Measurements from ENCODE around the gene ADORA2A. TPM values are rescaled to one million over a fixed set of nuclear protein-coding genes. Genes with fewer than 3 reads are reported as not detected.

ADORA2A gene
- total RNA-seq, 1 experiment from 2014 or later, result 3.5 TPM

- Histone ChIP-seq H3K4ac (ENCODE audit: low read depth, low read length) (no peak overlapping the region), H2AFZ (ENCODE audit: low read length) (no peak overlapping the region), H2BK15ac (ENCODE audit: low read depth, low read length) (no peak overlapping the region), H2BK120ac (ENCODE audit: low read depth, low read length, poor library complexity, severe bottlenecking) (no peak overlapping the region), H2BK12ac (ENCODE audit: insufficient read length, low read depth, low read length) (no peak overlapping the region), H3K23me2 (ENCODE audit: insufficient read length, low read depth, low read length, poor library complexity, severe bottlenecking) (peaks cover 3% of the 10 kb centered on the region), H3K27me3 (ENCODE audit: insufficient read depth, low read length) (no peaks in the 10 kb centered on the region; the same call in 1 of the 2 replicates), H3K79me2 (ENCODE audit: insufficient read depth, low read length) (no peaks in the 10 kb centered on the region), H3K56ac (ENCODE audit: insufficient read length, low read depth, low read length) (no peak overlapping the region), H4K91ac (ENCODE audit: insufficient read length, low read depth, low read length) (no peak overlapping the region), H3K27ac (ENCODE audit: insufficient read length, low read depth, low read length) (no peak overlapping the region), H2BK5ac (ENCODE audit: insufficient read length, low read length) (no peak overlapping the region), H3K9ac (ENCODE audit: extremely low read depth, insufficient read length, low read length) (no peak overlapping the region), H3K79me1 (ENCODE audit: insufficient read depth, low read depth, low read length, poor library complexity, severe bottlenecking) (no peaks in the 10 kb centered on the region), H3K23ac (ENCODE audit: insufficient read length, low read depth, low read length) (no peak overlapping the region), H3K18ac (ENCODE audit: insufficient read length, low read depth, low read length) (no peak overlapping the region), H3K4me1 (ENCODE audit: insufficient read depth, low read length) (no peaks in the 10 kb centered on the region; the same call in 1 of the 2 replicates), H3K14ac (ENCODE audit: insufficient read depth, low read length) (no peak overlapping the region), H3K4me2 (ENCODE audit: insufficient read depth, insufficient read length, low read length) (no peak overlapping the region), H4K8ac (replicated peaks; ENCODE audit: insufficient read length, low read depth, low read length) (no peak overlapping the region), H4K20me1 (ENCODE audit: control insufficient read depth, insufficient read depth, insufficient read length) (no peaks in the 10 kb centered on the region), H3T11ph (ENCODE audit: low read length) (no peak overlapping the region), H2BK20ac (ENCODE audit: low read depth, low read length, poor library complexity, severe bottlenecking) (no peak overlapping the region), H2AK5ac (ENCODE audit: insufficient read length, low read length) (no peak overlapping the region), H4K5ac (ENCODE audit: insufficient read length, low read depth, low read length) (no peak overlapping the region), H3K9me3 (ENCODE audit: control insufficient read depth, low read depth, low read length) (no peaks in the 10 kb centered on the region)
- Mint-ChIP-seq H3K9me3 (no peaks in the 10 kb centered on the region; a peak in 1 of 5 replicates), H3K27ac (peak overlapping the region in 2 of 3 experiments; percentile 61 to 66; a peak in 4 of 7 replicates), H3K36me3 (ENCODE audit: insufficient read depth in 1 of 3, low read depth in 3 of 3) (peaks cover 3 to 10% (median 10%) of the 10 kb centered on the region in 3 experiments; a peak in 6 of 7 replicates), H3K4me1 (peaks cover 16 to 23% of the 10 kb centered on the region in 2 experiments), H3K4me3 (no peak overlapping the region), H3K27me3 (ENCODE audit: low read depth) (peaks cover 15% of the 10 kb centered on the region)
- TF ChIP-seq CTCF (conservative IDR thresholded peaks at IDR 0.05), result no peak
- WGBS (ENCODE audit: extremely low coverage, insufficient read length, low lambda C conversion rate), result no CpG with 5 or more reads among the region's 7 CpGs
- no peak for DNase-seq
Observed at GRCh38 chr22:24419475-24419850, 7.9 kb upstream of the ADORA2A start.

Data from H9 (cell line).